ENCODE results near the gene ARMH1. TPM values are rescaled to one million over a fixed set of nuclear protein-coding genes. Genes with fewer than 3 reads are reported as not detected.

ARMH1 gene
- total RNA-seq, 2 experiments from 2014 or later: 79.9 to 84.0 TPM

DNA sequence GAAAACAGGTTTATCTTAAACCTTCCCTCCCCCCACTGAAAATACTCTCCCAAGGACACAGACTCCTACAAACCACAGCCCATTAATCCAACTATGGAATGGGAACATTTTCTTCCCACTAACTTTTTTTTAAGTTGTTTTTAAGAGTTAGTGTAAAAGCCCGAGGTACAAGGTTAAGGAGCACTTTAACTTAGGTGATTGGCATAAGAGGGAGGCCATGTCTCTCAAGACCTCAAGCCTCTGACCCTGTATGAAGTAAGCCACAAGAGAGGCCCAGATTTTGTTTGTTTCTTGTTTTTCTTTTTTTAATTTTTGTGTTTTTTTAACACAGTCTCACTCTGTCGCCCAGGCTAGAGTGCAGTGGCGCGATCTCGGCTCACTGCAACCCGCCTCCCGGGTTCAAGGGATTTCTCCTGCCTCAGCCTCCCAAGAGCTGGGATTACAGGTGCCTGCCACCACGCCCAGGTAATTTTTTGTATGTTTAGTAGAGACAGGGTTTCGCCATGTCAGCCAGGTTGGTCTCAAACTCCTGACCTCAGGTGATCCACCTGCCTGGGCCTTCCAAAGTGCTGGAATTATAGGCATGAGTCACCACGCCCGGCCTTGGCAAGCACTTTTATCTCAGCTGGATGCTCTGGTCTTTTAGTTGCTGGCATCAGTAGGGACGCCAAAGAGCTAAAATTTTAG, 14.4 kb downstream of the ARMH1 start:
- Histone ChIP-seq H3K4me1 (ENCODE audit: insufficient read depth, low read length) (no peaks in the 10 kb centered on the region), H3K9me3 (ENCODE audit: control insufficient read depth in 1 of 2, insufficient read depth in 1 of 2, low read length in 2 of 2) (no peaks in the 10 kb centered on the region), H3K36me3 (ENCODE audit: insufficient read depth, low read length) (no peaks in the 10 kb centered on the region), H3K27ac (ENCODE audit: low read depth in 1 of 2, low read length in 2 of 2) (no peak overlapping the region), H3K4me3 (ENCODE audit: low read length) (no peak overlapping the region), H3K27me3 (ENCODE audit: control insufficient read depth in 1 of 2, insufficient read depth in 2 of 2, low read length in 2 of 2) (no peaks in the 10 kb centered on the region)
- H3K4me1 Mint-ChIP-seq (ENCODE audit: low read depth): no peaks in the 10 kb centered on the region
- H3K36me3 Mint-ChIP-seq (ENCODE audit: low read depth): no peaks in the 10 kb centered on the region
- CTCF ChIA-PET: no interaction called here
- peaks cover 5% of the 10 kb centered on the region for H3K27me3 Mint-ChIP-seq
- no peaks in the 10 kb centered on the region for H3K9me3 Mint-ChIP-seq
- DNase-seq (no peak), ATAC-seq (ENCODE audit: poor library complexity) (no peak)
- POLR2A ChIA-PET: no interaction called here
- intact Hi-C loops (cut with DNase I, micrococcal nuclease): no loop called here
- TF ChIP-seq, protein P1, sequence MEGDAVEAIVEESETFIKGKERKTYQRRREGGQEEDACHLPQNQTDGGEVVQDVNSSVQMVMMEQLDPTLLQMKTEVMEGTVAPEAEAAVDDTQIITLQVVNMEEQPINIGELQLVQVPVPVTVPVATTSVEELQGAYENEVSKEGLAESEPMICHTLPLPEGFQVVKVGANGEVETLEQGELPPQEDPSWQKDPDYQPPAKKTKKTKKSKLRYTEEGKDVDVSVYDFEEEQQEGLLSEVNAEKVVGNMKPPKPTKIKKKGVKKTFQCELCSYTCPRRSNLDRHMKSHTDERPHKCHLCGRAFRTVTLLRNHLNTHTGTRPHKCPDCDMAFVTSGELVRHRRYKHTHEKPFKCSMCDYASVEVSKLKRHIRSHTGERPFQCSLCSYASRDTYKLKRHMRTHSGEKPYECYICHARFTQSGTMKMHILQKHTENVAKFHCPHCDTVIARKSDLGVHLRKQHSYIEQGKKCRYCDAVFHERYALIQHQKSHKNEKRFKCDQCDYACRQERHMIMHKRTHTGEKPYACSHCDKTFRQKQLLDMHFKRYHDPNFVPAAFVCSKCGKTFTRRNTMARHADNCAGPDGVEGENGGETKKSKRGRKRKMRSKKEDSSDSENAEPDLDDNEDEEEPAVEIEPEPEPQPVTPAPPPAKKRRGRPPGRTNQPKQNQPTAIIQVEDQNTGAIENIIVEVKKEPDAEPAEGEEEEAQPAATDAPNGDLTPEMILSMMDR (IDR thresholded peaks at IDR 0.05): no peak
- H3K27ac Mint-ChIP-seq: no peak overlapping the region
- H3K4me3 Mint-ChIP-seq: no peak overlapping the region

DNA sequence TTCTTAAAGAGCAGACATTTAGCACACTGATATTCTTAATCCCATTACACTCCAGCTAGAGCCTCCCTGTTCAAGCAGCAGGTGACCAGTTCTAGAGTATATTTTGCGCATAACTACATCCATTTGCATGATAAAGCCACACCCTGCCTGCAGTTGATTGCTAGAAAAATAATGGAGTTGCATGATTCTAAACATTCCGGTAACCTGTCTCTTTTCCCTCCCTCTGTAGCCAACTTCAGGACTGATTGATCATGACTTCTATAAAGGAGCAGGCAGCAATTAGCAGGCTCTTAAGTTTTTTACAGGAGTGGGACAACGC, 14.9 kb downstream of the ARMH1 start:
- H3K27me3 ChIP-seq (ENCODE audit: control insufficient read depth in 1 of 2, insufficient read depth in 2 of 2, low read length in 2 of 2): no peaks in the 10 kb centered on the region
- TF ChIP-seq, protein P1 (IDR thresholded peaks at IDR 0.05): no peak
- POLR2A ChIA-PET: no interaction called here

DNA sequence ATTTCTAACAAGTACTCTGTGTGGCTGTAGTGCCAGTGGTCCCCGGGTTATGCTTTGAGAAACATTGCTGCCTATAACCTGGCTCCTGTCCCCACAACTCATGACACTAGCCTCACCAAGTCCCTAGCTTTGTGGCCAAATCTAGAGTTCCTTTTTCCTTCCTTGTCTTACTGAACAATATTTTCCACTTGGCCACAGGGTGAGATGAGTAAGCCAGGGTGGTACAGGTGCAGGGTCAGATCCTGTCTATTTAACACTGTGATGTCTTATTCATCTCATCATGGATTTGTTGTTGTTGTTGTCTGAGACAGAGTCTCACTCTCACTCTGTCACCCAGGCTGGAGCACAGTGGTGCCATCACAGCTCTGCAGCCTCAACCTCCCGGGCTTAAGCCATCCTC, 18.6 kb downstream of the ARMH1 start:
- Histone ChIP-seq H3K4me3 (ENCODE audit: low read length) (no peak overlapping the region), H3K4me1 (ENCODE audit: insufficient read depth, low read length) (peaks cover 16% of the 10 kb centered on the region), H3K36me3 (ENCODE audit: insufficient read depth, low read length) (no peaks in the 10 kb centered on the region), H3K27me3 (ENCODE audit: control insufficient read depth in 1 of 2, insufficient read depth in 2 of 2, low read length in 2 of 2) (no peaks in the 10 kb centered on the region), H3K27ac (ENCODE audit: low read depth in 1 of 2, low read length in 2 of 2) (no peak overlapping the region), H3K9me3 (ENCODE audit: control insufficient read depth in 1 of 2, insufficient read depth in 1 of 2, low read length in 2 of 2) (no peaks in the 10 kb centered on the region)
- ChIA-PET POLR2A (no interaction called here), CTCF (interaction anchor here (0.6 kb wide), 1 partner anchor 849 kb away, joined by 3 read pairs; no protein-coding TSS in a partner anchor)
- H3K4me3 Mint-ChIP-seq: no peak overlapping the region
- intact Hi-C loops (cut with DNase I, micrococcal nuclease): no loop called here
- no peaks in the 10 kb centered on the region for H3K36me3 Mint-ChIP-seq (ENCODE audit: low read depth)
- ATAC-seq (ENCODE audit: poor library complexity) (no peak), DNase-seq (no peak)
- peaks cover 14% of the 10 kb centered on the region for H3K4me1 Mint-ChIP-seq (ENCODE audit: low read depth)
- H3K9me3 Mint-ChIP-seq: no peaks in the 10 kb centered on the region
- no peak overlapping the region for H3K27ac Mint-ChIP-seq
- TF ChIP-seq, protein P1 (IDR thresholded peaks at IDR 0.05): no peak
- H3K27me3 Mint-ChIP-seq: peaks cover 5% of the 10 kb centered on the region

More for the DNA sequence above, 14.9 kb downstream of the ARMH1 start:
- Mint-ChIP-seq H3K4me3 (no peak overlapping the region), H3K36me3 (ENCODE audit: low read depth) (no peaks in the 10 kb centered on the region), H3K9me3 (no peaks in the 10 kb centered on the region), H3K27me3 (peaks cover 5% of the 10 kb centered on the region), H3K27ac (no peak overlapping the region), H3K4me1 (ENCODE audit: low read depth) (no peaks in the 10 kb centered on the region)
- ATAC-seq (ENCODE audit: poor library complexity) (no peak), DNase-seq (no peak)
- CTCF ChIA-PET: no interaction called here
- no peak overlapping the region for H3K4me3 ChIP-seq (ENCODE audit: low read length)
- no peaks in the 10 kb centered on the region for H3K36me3 ChIP-seq (ENCODE audit: insufficient read depth, low read length)
- no peaks in the 10 kb centered on the region for H3K4me1 ChIP-seq (ENCODE audit: insufficient read depth, low read length)
- no peaks in the 10 kb centered on the region for H3K9me3 ChIP-seq (ENCODE audit: control insufficient read depth in 1 of 2, insufficient read depth in 1 of 2, low read length in 2 of 2)
- no peak overlapping the region for H3K27ac ChIP-seq (ENCODE audit: low read depth in 1 of 2, low read length in 2 of 2)
- intact Hi-C loops (cut with DNase I, micrococcal nuclease): no loop called here
